WI38 (cell line): Measurements from ENCODE around the gene ALDH1L2.
"Not testable (repeated sequence)": the region's sequence is repeated elsewhere in the genome, so short reads cannot be mapped to it uniquely, and the experiment has no call there.

Experiments used
- H3K4me3 ChIP-seq: 2 replicates; pipeline ENCODE4 v1.5.1; 2011; ENCODE audit warnings: low read depth, mild to moderate bottlenecking, control low read depth, low read length
- CTCF ChIP-seq: IDR thresholded peaks from 2 replicates; pipeline ENCODE4 v1.5.1; 2012; ENCODE audit warnings: low read depth, mild to moderate bottlenecking, control low read depth, low read length

Gene ALDH1L2

GRCh38 chr12:105099356-105099755, 15.1 kb upstream of the ALDH1L2 start:
- no peak for TF ChIP-seq CTCF

GRCh38 chr12:105095338-105095737, 11.1 kb upstream of the ALDH1L2 start:
- H3K4me3 ChIP-seq: not testable (repeated sequence)

More at GRCh38 chr12:105099356-105099755, 15.1 kb upstream of the ALDH1L2 start:
- H3K4me3 ChIP-seq: no peak overlapping the region

- no peak overlapping the region for H3K4me3 ChIP-seq
- no peak for TF ChIP-seq CTCF
Measured at GRCh38 chr12:105092336-105092735, 8.1 kb upstream of the ALDH1L2 start.

GRCh38 chr12:105091476-105092206, 7.4 kb upstream of the ALDH1L2 start:
- H3K4me3 ChIP-seq: no peak overlapping the region
- no peak for TF ChIP-seq CTCF

- no peak for TF ChIP-seq CTCF
- H3K4me3 ChIP-seq: no peak overlapping the region
Measured at GRCh38 chr12:105090361-105090760, 6.1 kb upstream of the ALDH1L2 start.

GRCh38 chr12:105089817-105090216, 5.6 kb upstream of the ALDH1L2 start:
- H3K4me3 ChIP-seq: no peak overlapping the region
- no peak for TF ChIP-seq CTCF

- no peak overlapping the region for H3K4me3 ChIP-seq
- no peak for TF ChIP-seq CTCF
Measured at GRCh38 chr12:105085501-105085900, 1.2 kb upstream of the ALDH1L2 start.
